Adrenal gland (tissue), 12 donors: Measurements from ENCODE around the gene CACNA1I. TPM values are rescaled to one million over a fixed set of nuclear protein-coding genes. Genes with fewer than 3 reads are reported as not detected.

Experiments used
- DNase-seq, 7 donors: peaks; one replicate each; pipeline ENCODE4 v3.0.0-alpha.2; 2019 to 2020
- H3K27ac ChIP-seq, 5 donors: fragments of 200-600 bp; sonication (generic) in 4 of 5; 1 replicate in 3 of 5; 2 replicates in 2 of 5; pipeline versions ENCODE4 v1.5.1 to v1.8.0; 2016 to 2020; ENCODE audit warnings: mild to moderate bottlenecking in 1 of 5
- H3K27me3 ChIP-seq: fragments of 200-600 bp; 2 replicates; pipeline ENCODE4 v1.8.0; 2021
- H3K36me3 ChIP-seq, 2 donors: fragments of 200-600 bp; replicated peaks in 1 of 2; 1 replicate in 1 of 2; 2 replicates in 1 of 2; pipeline versions ENCODE4 v1.5.1 to v1.8.0; 2018 to 2022
- H3K4me1 ChIP-seq, 2 donors: fragments of 200-600 bp; replicated peaks in 1 of 2; 1 replicate in 1 of 2; 2 replicates in 1 of 2; pipeline versions ENCODE4 v1.5.1 to v1.8.0; 2018 to 2021
- H3K4me3 ChIP-seq, 4 donors: fragments of 200-600 bp; sonication (generic) in 3 of 4; one replicate each; pipeline ENCODE4 v1.5.1; 2016 to 2018
- H3K9me3 ChIP-seq, 3 donors: fragments of 200-600 bp; sonication (generic) in 1 of 3; replicated peaks in 1 of 3; 1 replicate in 2 of 3; 2 replicates in 1 of 3; pipeline versions ENCODE4 v1.5.1 to v1.8.0; 2016 to 2021
- CTCF ChIP-seq, 6 experiments: fragments of 450-650 bp in 4 of 6; fragments of 200-600 bp in 2 of 6; sonication (generic) in 1 of 6; IDR thresholded peaks; 1 replicate in 5 of 6; 2 replicates in 1 of 6; pipeline versions ENCODE4 v1.5.1 to v1.8.0; 2016 to 2021; ENCODE audit warnings: antibody characterized with exemption in 6 of 6, mild to moderate bottlenecking in 2 of 6, moderate library complexity in 1 of 6
- POLR2A ChIP-seq, 2 donors: fragments of 450-650 bp; IDR thresholded peaks; one replicate each; pipeline ENCODE4 v1.6.1; 2017; ENCODE audit warnings: antibody characterized with exemption in 2 of 2, mild to moderate bottlenecking in 2 of 2, moderate library complexity in 1 of 2
- WGBS, 4 donors: extraction: QIAGEN DNeasy Blood & Tissue Kit in 2 of 4; methylation state at CpG; one replicate each; pipeline versions ENCODE4 v1.1.5 to v1.1.7; 2013 to 2017; 5-methylcytosine and 5-hydroxymethylcytosine counted together
- intact Hi-C, 2 donors: fragments of 100-400 bp; cut with DNase I; formaldehyde crosslinking; loops; one replicate each; pipeline versions ENCODE4 v1.14.1 to v1.15.0; 2022 to 2023
- polyA plus RNA-seq, 3 donors: library from polyadenylated mRNA; stranded (reverse); fragments of 200-250 nt in 2 of 3; fragments of 350-450 nt in 1 of 3; fragmentation: Illumina TruSeq in 1 of 3; extraction: RNeasy Lipid Tissue Mini Kit (QIAGEN cat#74804) in 1 of 3; gene quantifications; one replicate each; pipeline ENCODE4 v1.2.3, GENCODE V29; 2013 to 2014
- total RNA-seq, 9 donors: library from RNA; depleted of rRNA in 4 of 9; stranded (reverse); fragments of >200 nt in 4 of 9; fragments of 120-200 nt in 1 of 9; fragmentation: NEBNext Ultra II Directional in 1 of 9; extraction: Animal tissue kit (Norgen Biotek cat#: 25700) in 1 of 9; gene quantifications; one replicate each; pipeline versions ENCODE4 v1.1.0 to v1.2.4, GENCODE V29; 2013 to 2023
- donor health status: healthy with polysubstance abuse.
- donor health status: Bipolar disorder and iron deficiency.
- donor health status: DM: yes; HTN: yes; CAD: no.
- donor health status: DM: no; HTN: no; CAD: no.
- donor health status: DM: no; HTN: no; CAD: no.
- donor health status: DM: yes; HTN: yes; CAD: no.

The CACNA1I gene
- total and polyA plus RNA-seq, 12 donors = 0.06 to 20.1 (median 3.2) TPM

- Histone ChIP-seq H3K4me1 (peaks cover 0 to 8% of the 10 kb centered on the region in 2 donors), H3K9me3 (no peaks in the 10 kb centered on the region), H3K4me3 (no peak overlapping the region), H3K27ac (no peak overlapping the region), H3K36me3 (no peaks in the 10 kb centered on the region), H3K27me3 (no peaks in the 10 kb centered on the region)
- 39 to 59% (median 51%) methylated on average over 2 of the region's 2 CpGs for WGBS, 4 donors
- intact Hi-C loops = loop anchor here (2.0 to 10.0 kb wide), 3 partner anchors 485 to 807 kb away; partner anchors contain the start of gene ADSL (in 1 of the 2)
- no peak for DNase-seq
- TF ChIP-seq CTCF (IDR thresholded peaks at IDR 0.05) (no peak), POLR2A (IDR thresholded peaks at IDR 0.05) (no peak)
Measured at GRCh38 chr22:39537975-39538374, 32.6 kb upstream of the CACNA1I start.

- DNase-seq = no peak
- H3K4me1 ChIP-seq = no peaks in the 10 kb centered on the region
- H3K36me3 ChIP-seq = no peaks in the 10 kb centered on the region
- peaks cover 3% of the 10 kb centered on the region for H3K27me3 ChIP-seq
- intact Hi-C loops = no loop called here
- no peak overlapping the region for H3K4me3 ChIP-seq
- no peak overlapping the region for H3K27ac ChIP-seq
- TF ChIP-seq POLR2A (IDR thresholded peaks at IDR 0.05) (no peak), CTCF (IDR thresholded peaks at IDR 0.05) (peak in 2 of 6 experiments; percentile 14 to 19)
- H3K9me3 ChIP-seq = no peaks in the 10 kb centered on the region
- WGBS, 4 donors = 15 to 20% (median 18%) methylated on average over 11 of the region's 11 CpGs
Measured at GRCh38 chr22:39543095-39543494, 27.5 kb upstream of the CACNA1I start.

- peaks cover 3% of the 10 kb centered on the region for H3K27me3 ChIP-seq
- 19 to 33% (median 23%) methylated on average over 32 to 39 of the region's 39 CpGs for WGBS, 4 donors
- intact Hi-C loops = no loop called here
Measured at GRCh38 chr22:39545386-39546365, 24.9 kb upstream of the CACNA1I start.

More at GRCh38 chr22:39545386-39546365, 24.9 kb upstream of the CACNA1I start:
- Histone ChIP-seq H3K4me1 (no peaks in the 10 kb centered on the region), H3K4me3 (no peak overlapping the region), H3K27ac (no peak overlapping the region), H3K36me3 (no peaks in the 10 kb centered on the region), H3K9me3 (no peaks in the 10 kb centered on the region)
- peak in 4 of 7 donors; percentile 61 to 66 (median 62) for DNase-seq
- TF ChIP-seq CTCF (IDR thresholded peaks at IDR 0.05) = no peak
- TF ChIP-seq POLR2A (IDR thresholded peaks at IDR 0.05) = no peak
